OCI-M1 (cell line): ENCODE results near the gene IL1R2.

Experiments
- DNase-seq: peaks from one replicate; lab custom pipeline; 2025; lab: John Stamatoyannopoulos, UW

IL1R2 gene

DNA sequence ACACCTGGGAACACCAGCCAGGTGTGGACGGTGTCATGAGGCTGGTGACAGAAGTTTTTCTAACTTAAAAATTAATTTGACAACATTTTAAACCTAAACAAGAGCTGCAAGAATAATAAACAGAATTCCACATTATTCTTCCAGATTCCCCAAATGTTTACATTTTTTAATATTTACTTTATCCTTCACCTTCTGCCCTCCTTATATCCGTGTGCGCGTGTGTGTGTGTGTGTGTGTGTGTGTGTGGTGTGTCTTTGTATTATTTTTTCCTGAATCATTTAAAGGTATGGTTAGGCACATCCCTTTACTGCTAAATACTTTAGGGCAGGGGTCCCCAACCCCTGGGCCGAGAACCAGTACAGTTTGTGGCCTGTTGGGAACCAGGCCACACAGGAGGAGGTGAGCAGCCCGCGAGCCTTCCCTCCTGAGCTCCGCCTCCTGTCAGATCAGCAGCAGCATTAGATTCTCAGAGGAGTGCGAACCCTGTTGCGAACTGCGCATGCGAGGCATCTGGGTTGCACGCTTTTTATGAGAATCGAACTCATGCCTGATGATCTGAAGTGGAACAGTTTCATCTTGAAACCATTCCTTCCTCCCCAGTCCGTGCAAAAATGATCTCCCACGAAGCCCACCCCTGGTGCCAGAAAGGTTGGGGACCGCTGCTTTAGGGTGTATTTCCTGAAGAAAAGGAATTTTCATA is 16.4 kb upstream of the IL1R2 start:
- DNase-seq, result no peak

- DNase-seq, result no peak
These were observed 14.9 kb upstream of the IL1R2 start for GRCh38 chr2:101976891-101977290.

DNA sequence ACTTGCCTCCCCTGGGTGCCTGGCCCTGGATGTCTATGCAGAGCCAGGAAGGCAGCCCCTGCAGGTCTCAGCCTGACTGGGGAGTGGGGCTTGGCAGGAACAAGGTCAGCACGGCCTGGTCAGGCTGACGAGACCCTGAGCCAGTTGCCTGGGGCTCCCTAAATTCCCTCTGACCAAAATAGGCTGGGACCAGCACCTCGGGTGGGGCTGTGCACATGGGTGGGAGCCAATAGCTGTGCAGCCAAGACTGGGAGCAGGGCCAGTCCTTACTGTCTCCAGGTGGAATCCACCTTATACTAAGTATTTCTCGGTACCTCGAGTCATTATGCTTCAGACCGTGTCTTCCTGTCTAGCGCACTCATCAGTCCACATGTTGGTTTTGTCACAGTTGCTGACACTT is 11.4 kb upstream of the IL1R2 start:
- DNase-seq, result no peak

GRCh38 chr2:101981066-101981465 is 10.7 kb upstream of the IL1R2 start:
- no peak for DNase-seq

DNA sequence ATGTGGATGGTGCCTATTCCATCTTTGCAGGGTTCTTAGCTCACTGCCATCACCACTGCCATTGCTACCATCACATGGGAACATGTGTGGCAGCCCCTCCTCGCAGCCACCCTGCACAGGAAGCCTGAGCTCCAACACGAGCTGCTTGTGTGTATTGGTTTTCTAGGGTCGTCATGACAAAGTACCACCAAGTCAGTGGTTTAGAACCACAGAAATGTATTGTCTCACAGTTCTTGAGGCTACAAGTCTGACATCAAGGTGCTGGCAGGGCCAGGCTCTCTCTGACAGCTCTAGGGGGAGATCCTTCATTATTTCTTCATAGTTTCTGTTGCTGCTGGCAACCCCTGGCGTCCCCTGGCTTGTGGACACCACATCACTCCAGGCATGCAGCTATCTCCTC is 10.3 kb upstream of the IL1R2 start:
- DNase-seq, result no peak

- DNase-seq, result no peak
These were observed 9.2 kb upstream of the IL1R2 start for GRCh38 chr2:101982495-101983029.

GRCh38 chr2:101983486-101983885 is 8.3 kb upstream of the IL1R2 start:
- DNase-seq, result no peak

- DNase-seq, result no peak
These were observed 7.8 kb upstream of the IL1R2 start for GRCh38 chr2:101983928-101984327.

DNA sequence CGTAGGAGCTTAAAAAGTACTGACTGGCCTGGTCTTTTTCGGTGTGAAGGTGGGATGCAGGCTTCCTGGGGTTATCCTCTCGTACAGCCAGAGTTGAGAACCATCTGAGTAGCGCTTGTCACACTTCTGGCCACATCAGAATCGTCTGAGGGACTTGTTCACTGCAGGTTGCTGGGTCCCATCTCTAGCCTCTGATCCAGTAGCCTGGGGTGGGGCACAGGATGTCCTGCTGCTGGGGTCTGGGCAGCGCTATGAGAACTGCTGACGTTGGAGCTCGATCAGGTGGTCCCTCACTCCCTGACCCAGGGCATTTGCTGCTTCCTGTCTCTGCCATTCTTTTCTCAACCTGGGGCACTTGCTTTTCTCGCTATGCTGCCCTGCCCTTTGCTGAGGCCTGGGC is 7.1 kb upstream of the IL1R2 start:
- DNase-seq, result no peak

- DNase-seq, result no peak
These were observed 6.5 kb upstream of the IL1R2 start for GRCh38 chr2:101985101-101985792.

GRCh38 chr2:101985793-101986164 is 6.0 kb upstream of the IL1R2 start:
- no peak for DNase-seq

- no peak for DNase-seq
These were observed 5.4 kb upstream of the IL1R2 start for GRCh38 chr2:101986376-101986775.

- DNase-seq, result no peak
These were observed 4.7 kb upstream of the IL1R2 start for GRCh38 chr2:101986804-101987740.

DNA sequence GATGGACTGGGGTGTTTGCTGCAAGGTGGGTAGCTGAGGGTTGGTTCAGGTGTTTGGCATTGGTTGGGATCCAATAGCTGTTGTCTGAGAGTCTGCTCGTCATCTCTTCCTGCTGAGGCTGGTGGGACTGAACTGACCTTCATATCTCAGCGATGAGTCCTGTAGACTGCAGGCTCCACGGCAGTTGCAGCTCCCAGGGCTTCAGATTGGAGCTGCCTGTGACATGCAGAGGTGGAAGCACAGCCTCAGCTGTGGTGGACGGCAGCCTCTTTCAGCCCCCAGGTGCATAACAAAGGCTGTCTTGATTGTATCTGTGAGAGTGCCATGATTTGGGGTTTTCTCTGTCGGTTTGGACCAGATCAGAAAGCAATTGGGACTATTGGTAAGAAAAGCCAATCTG is 3.9 kb upstream of the IL1R2 start:
- no peak for DNase-seq

- DNase-seq, result no peak
These were observed 3.2 kb upstream of the IL1R2 start for GRCh38 chr2:101988541-101988940.

- no peak for DNase-seq
These were observed 1.9 kb upstream of the IL1R2 start for GRCh38 chr2:101989740-101990460.

DNA sequence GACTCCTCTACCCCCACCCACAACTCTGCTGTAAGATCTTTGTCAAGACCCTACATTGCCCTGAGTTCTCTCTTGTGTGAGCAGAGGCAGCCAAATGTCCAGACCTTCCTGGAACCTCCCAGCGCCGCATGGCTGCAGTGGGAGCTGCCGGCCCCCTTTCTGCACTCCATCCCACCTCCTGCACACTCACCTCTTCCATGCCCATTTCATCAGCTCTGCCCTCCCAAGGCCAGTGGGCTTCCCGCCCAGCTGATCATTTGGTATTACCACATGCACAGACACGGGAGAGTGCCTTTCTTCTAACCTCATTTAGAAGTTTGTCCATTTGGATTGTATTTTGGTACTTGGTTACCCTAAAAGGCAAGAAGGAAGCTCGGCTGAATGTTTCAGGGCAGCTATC is 2.0 kb downstream of the IL1R2 start:
- DNase-seq, result no peak

- DNase-seq, result no peak
These were observed 3.3 kb downstream of the IL1R2 start for GRCh38 chr2:101995019-101995418.

- DNase-seq, result no peak
These were observed 4.0 kb downstream of the IL1R2 start for GRCh38 chr2:101995804-101996203.

DNA sequence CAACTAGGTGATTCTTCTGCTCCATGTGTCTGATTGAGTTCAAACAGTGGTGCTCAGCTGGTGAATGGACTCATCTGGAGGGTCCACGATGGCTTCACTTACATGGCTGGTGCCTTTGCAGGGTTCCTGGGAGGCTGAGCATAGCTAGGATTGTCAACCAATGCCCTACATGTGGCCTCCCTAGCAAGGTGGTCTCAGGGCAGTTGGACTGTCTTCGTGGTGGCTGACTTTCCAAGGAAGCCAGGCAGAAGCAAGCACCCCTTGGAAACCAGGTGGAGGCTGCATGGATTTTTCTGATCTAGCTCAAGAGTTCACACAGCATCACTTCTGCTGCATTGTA is 6.8 kb downstream of the IL1R2 start:
- DNase-seq, result no peak

- peak; percentile 1 for DNase-seq
These were observed 7.4 kb downstream of the IL1R2 start for GRCh38 chr2:101998896-101999789.
